ENCODE measurements around the gene KCTD1. TPM values are rescaled to one million over a fixed set of nuclear protein-coding genes. Genes with fewer than 3 reads are reported as not detected.

Gene KCTD1
- total RNA-seq, 1 donor from 2014 or later, result 17.1 TPM

GRCh38 chr18:26419746-26420145 lies 128.6 kb downstream of the KCTD1 start:
- no peaks in the 10 kb centered on the region for H3K36me3 ChIP-seq
- no peaks in the 10 kb centered on the region for H3K4me1 ChIP-seq
- H3K27ac Mint-ChIP-seq, result no peak overlapping the region
- H4K20me1 ChIP-seq (ENCODE audit: low read depth), result no peaks in the 10 kb centered on the region
- H3K9me3 ChIP-seq (ENCODE audit: low read depth), result no peaks in the 10 kb centered on the region
- H3K4me2 ChIP-seq, result no peak overlapping the region
- no peaks in the 10 kb centered on the region for H3K79me2 ChIP-seq (ENCODE audit: low read depth)
- no peak overlapping the region for H3K4me3 ChIP-seq
- no peak overlapping the region for H3K4me3 Mint-ChIP-seq
- H2AFZ ChIP-seq (replicated peaks), result no peak overlapping the region
- H3K9ac ChIP-seq, result no peak overlapping the region
- no peak overlapping the region for H3K27ac ChIP-seq
- no peaks in the 10 kb centered on the region for H3F3A ChIP-seq (ENCODE audit: low read depth)
- no peak for DNase-seq (ENCODE audit: low spot score)
- H3K27me3 ChIP-seq, result no peaks in the 10 kb centered on the region
- H3K36me3 Mint-ChIP-seq, result no peaks in the 10 kb centered on the region
- peaks cover 2% of the 10 kb centered on the region for H3K9me3 Mint-ChIP-seq
- H3K4me1 Mint-ChIP-seq, result peaks cover 13% of the 10 kb centered on the region
- TF ChIP-seq EZH2phosphoT487 (IDR thresholded peaks at IDR 0.05) (no peak), CTCF (IDR thresholded peaks at IDR 0.05) (no peak), EZH2 (IDR thresholded peaks at IDR 0.05) (no peak)
- H3K27me3 Mint-ChIP-seq (ENCODE audit: insufficient read depth, low read depth), result peaks cover 4% of the 10 kb centered on the region

- no peaks in the 10 kb centered on the region for H3K79me2 ChIP-seq (ENCODE audit: low read depth)
- H3K4me2 ChIP-seq, result no peak overlapping the region
- no peak overlapping the region for H3K4me3 Mint-ChIP-seq
These were observed 130.1 kb downstream of the KCTD1 start for GRCh38 chr18:26418225-26418624.

GRCh38 chr18:26417190-26417589 lies 131.2 kb downstream of the KCTD1 start:
- no peak overlapping the region for H3K27ac Mint-ChIP-seq
- Histone ChIP-seq H3K4me1 (no peaks in the 10 kb centered on the region), H3K27me3 (no peaks in the 10 kb centered on the region), H3K79me2 (ENCODE audit: low read depth) (no peaks in the 10 kb centered on the region), H3K9ac (no peak overlapping the region), H2AFZ (replicated peaks) (no peak overlapping the region), H3F3A (ENCODE audit: low read depth) (no peaks in the 10 kb centered on the region), H3K36me3 (no peaks in the 10 kb centered on the region), H4K20me1 (ENCODE audit: low read depth) (no peaks in the 10 kb centered on the region), H3K9me3 (ENCODE audit: low read depth) (no peaks in the 10 kb centered on the region), H3K4me3 (no peak overlapping the region), H3K27ac (no peak overlapping the region), H3K4me2 (no peak overlapping the region)
- H3K4me3 Mint-ChIP-seq, result no peak overlapping the region
- H3K36me3 Mint-ChIP-seq, result no peaks in the 10 kb centered on the region
- H3K4me1 Mint-ChIP-seq, result peaks cover 13% of the 10 kb centered on the region
- no peak for DNase-seq (ENCODE audit: low spot score)
- TF ChIP-seq CTCF (IDR thresholded peaks at IDR 0.05) (no peak), EZH2 (IDR thresholded peaks at IDR 0.05) (no peak), EZH2phosphoT487 (IDR thresholded peaks at IDR 0.05) (no peak)
- peaks cover 2% of the 10 kb centered on the region for H3K9me3 Mint-ChIP-seq
- peaks cover 4% of the 10 kb centered on the region for H3K27me3 Mint-ChIP-seq (ENCODE audit: insufficient read depth, low read depth)

More at GRCh38 chr18:26418225-26418624, 130.1 kb downstream of the KCTD1 start:
- Histone ChIP-seq H3K4me1 (no peaks in the 10 kb centered on the region), H2AFZ (replicated peaks) (no peak overlapping the region), H3K4me3 (no peak overlapping the region), H3K36me3 (no peaks in the 10 kb centered on the region), H4K20me1 (ENCODE audit: low read depth) (no peaks in the 10 kb centered on the region), H3K27me3 (no peaks in the 10 kb centered on the region), H3K9ac (no peak overlapping the region), H3K27ac (no peak overlapping the region), H3F3A (ENCODE audit: low read depth) (no peaks in the 10 kb centered on the region), H3K9me3 (ENCODE audit: low read depth) (no peaks in the 10 kb centered on the region)
- DNase-seq (ENCODE audit: low spot score), result no peak
- H3K27ac Mint-ChIP-seq, result no peak overlapping the region
- H3K36me3 Mint-ChIP-seq, result no peaks in the 10 kb centered on the region
- H3K9me3 Mint-ChIP-seq, result peaks cover 2% of the 10 kb centered on the region
- peaks cover 4% of the 10 kb centered on the region for H3K27me3 Mint-ChIP-seq (ENCODE audit: insufficient read depth, low read depth)
- peaks cover 13% of the 10 kb centered on the region for H3K4me1 Mint-ChIP-seq
- TF ChIP-seq CTCF (IDR thresholded peaks at IDR 0.05) (no peak), EZH2phosphoT487 (IDR thresholded peaks at IDR 0.05) (no peak), EZH2 (IDR thresholded peaks at IDR 0.05) (no peak)

Data from neural progenitor cell (in vitro differentiated cells).